H9 (cell line): ENCODE data around the gene RGS9. TPM values are rescaled to one million over a fixed set of nuclear protein-coding genes. Genes with fewer than 3 reads are reported as not detected.

ENCODE experiments used
- DNase-seq: peaks from one replicate; pipeline ENCODE4 v3.0.0-alpha.2; 2017
- H2AFZ ChIP-seq: one replicate; pipeline ENCODE4 v1.6.1; 2013; ENCODE audit warnings: mild to moderate bottlenecking, low read length, control low read depth, moderate library complexity
- H2AK5ac ChIP-seq: 2 replicates; pipeline ENCODE4 v1.6.1; 2013; ENCODE audit warnings: low read length, control low read depth, mixed read lengths; ENCODE audit not compliant: insufficient read length
- H2BK120ac ChIP-seq: one replicate; pipeline ENCODE4 v1.6.1; 2013; ENCODE audit warnings: low read depth, mild to moderate bottlenecking, low read length, control low read depth, inconsistent platforms; ENCODE audit not compliant: poor library complexity, severe bottlenecking
- H2BK12ac ChIP-seq: 2 replicates; pipeline ENCODE4 v1.6.1; 2013; ENCODE audit warnings: low read length, control low read depth, mixed read lengths, low read depth; ENCODE audit not compliant: insufficient read length
- H2BK15ac ChIP-seq: 2 replicates; pipeline ENCODE4 v1.6.1; 2013; ENCODE audit warnings: low read depth, low read length, control low read depth
- H2BK20ac ChIP-seq: one replicate; pipeline ENCODE4 v1.6.1; 2013; ENCODE audit warnings: low read depth, mild to moderate bottlenecking, low read length, control low read depth, inconsistent platforms; ENCODE audit not compliant: poor library complexity, severe bottlenecking
- H2BK5ac ChIP-seq: 2 replicates; pipeline ENCODE4 v1.6.1; 2013; ENCODE audit warnings: low read length, control low read depth, mixed read lengths; ENCODE audit not compliant: insufficient read length
- H3K14ac ChIP-seq: 2 replicates; pipeline ENCODE4 v1.6.1; 2013; ENCODE audit warnings: low read length, control low read depth; ENCODE audit not compliant: insufficient read depth
- H3K18ac ChIP-seq: 2 replicates; pipeline ENCODE4 v1.6.1; 2013; ENCODE audit warnings: low read depth, mild to moderate bottlenecking, mixed read lengths, low read length, control low read depth; ENCODE audit not compliant: insufficient read length
- H3K23ac ChIP-seq: 2 replicates; pipeline ENCODE4 v1.6.1; 2013; ENCODE audit warnings: low read length, control low read depth, mixed read lengths, low read depth; ENCODE audit not compliant: insufficient read length
- H3K23me2 ChIP-seq: 2 replicates; pipeline ENCODE4 v1.6.1; 2013; ENCODE audit warnings: low read depth, mild to moderate bottlenecking, mixed read lengths, low read length, control low read depth; ENCODE audit not compliant: insufficient read length, poor library complexity, severe bottlenecking
- H3K27ac ChIP-seq: 2 replicates; pipeline ENCODE4 v1.5.1; 2013; ENCODE audit warnings: low read length, control low read depth, mixed read lengths, low read depth; ENCODE audit not compliant: insufficient read length
- H3K27me3 ChIP-seq: 2 replicates; pipeline ENCODE4 v1.6.1; 2013; ENCODE audit warnings: low read length, control low read depth, inconsistent platforms; ENCODE audit not compliant: insufficient read depth
- H3K4ac ChIP-seq: 2 replicates; pipeline ENCODE4 v1.6.1; 2013; ENCODE audit warnings: low read depth, mild to moderate bottlenecking, control low read depth, inconsistent platforms, low read length, moderate library complexity
- H3K4me1 ChIP-seq: 2 replicates; pipeline ENCODE4 v1.6.1; 2013; ENCODE audit warnings: low read length, control low read depth, inconsistent platforms; ENCODE audit not compliant: insufficient read depth
- H3K4me2 ChIP-seq: 2 replicates; pipeline ENCODE4 v1.6.1; 2013; ENCODE audit warnings: low read length, control low read depth, mixed read lengths; ENCODE audit not compliant: insufficient read length, insufficient read depth
- H3K56ac ChIP-seq: 2 replicates; pipeline ENCODE4 v1.6.1; 2013; ENCODE audit warnings: low read depth, mild to moderate bottlenecking, mixed read lengths, low read length, control low read depth; ENCODE audit not compliant: insufficient read length
- H3K79me1 ChIP-seq: 2 replicates; pipeline ENCODE4 v1.6.1; 2013; ENCODE audit warnings: low read depth, mild to moderate bottlenecking, moderate library complexity, low read length, control low read depth, inconsistent platforms; ENCODE audit not compliant: insufficient read depth, poor library complexity, severe bottlenecking
- H3K79me2 ChIP-seq: 2 replicates; pipeline ENCODE4 v1.6.1; 2013; ENCODE audit warnings: low read length, control low read depth, inconsistent platforms; ENCODE audit not compliant: insufficient read depth
- H3K9ac ChIP-seq: 2 replicates; pipeline ENCODE4 v1.6.1; 2013; ENCODE audit warnings: low read length, control low read depth, mixed read lengths; ENCODE audit not compliant: insufficient read length; ENCODE audit errors: extremely low read depth
- H3K9me3 ChIP-seq: one replicate; pipeline ENCODE4 v1.6.1; 2013; ENCODE audit warnings: low read depth, low read length, inconsistent platforms; ENCODE audit not compliant: control insufficient read depth
- H3T11ph ChIP-seq: one replicate; pipeline ENCODE4 v1.6.1; 2013; ENCODE audit warnings: mild to moderate bottlenecking, low read length, control low read depth, inconsistent platforms
- H4K20me1 ChIP-seq: one replicate; pipeline ENCODE4 v1.6.1; 2013; ENCODE audit not compliant: control insufficient read depth, insufficient read length, insufficient read depth
- H4K5ac ChIP-seq: 2 replicates; pipeline ENCODE4 v1.6.1; 2013; ENCODE audit warnings: low read depth, mild to moderate bottlenecking, mixed read lengths, low read length, control low read depth; ENCODE audit not compliant: insufficient read length
- H4K8ac ChIP-seq: replicated peaks from 2 replicates; pipeline ENCODE4 v1.6.1; 2013; ENCODE audit warnings: low read length, control low read depth, mixed read lengths, low read depth; ENCODE audit not compliant: insufficient read length
- H4K91ac ChIP-seq: 2 replicates; pipeline ENCODE4 v1.6.1; 2013; ENCODE audit warnings: low read depth, mild to moderate bottlenecking, moderate library complexity, mixed read lengths, low read length, control low read depth; ENCODE audit not compliant: insufficient read length
- H3K27ac Mint-ChIP-seq, 3 experiments: 2 replicates in 2 of 3; 3 replicates in 1 of 3; pipeline ENCODE4 v1.8.0; 2020 to 2021; ENCODE audit warnings: mixed read lengths in 3 of 3, mild to moderate bottlenecking in 1 of 3, moderate library complexity in 1 of 3
- H3K27me3 Mint-ChIP-seq: 2 replicates; pipeline ENCODE4 v1.8.0; 2021; ENCODE audit warnings: low read depth, mild to moderate bottlenecking, moderate library complexity, mixed read lengths
- H3K36me3 Mint-ChIP-seq, 3 experiments: 2 replicates in 2 of 3; 3 replicates in 1 of 3; pipeline ENCODE4 v1.8.0; 2020 to 2021; ENCODE audit warnings: low read depth in 3 of 3, mixed read lengths in 3 of 3; ENCODE audit not compliant: insufficient read depth in 1 of 3
- H3K4me1 Mint-ChIP-seq, 2 experiments: 2 replicates each; pipeline ENCODE4 v1.8.0; 2020; ENCODE audit warnings: mixed read lengths in 2 of 2
- H3K4me3 Mint-ChIP-seq, 2 experiments: 2 replicates in 1 of 2; 3 replicates in 1 of 2; pipeline ENCODE4 v1.8.0; 2020 to 2021; ENCODE audit warnings: mild to moderate bottlenecking in 2 of 2, mixed read lengths in 2 of 2, moderate library complexity in 1 of 2
- H3K9me3 Mint-ChIP-seq, 2 experiments: 2 replicates in 1 of 2; 3 replicates in 1 of 2; pipeline ENCODE4 v1.8.0; 2020; ENCODE audit warnings: mild to moderate bottlenecking in 2 of 2, mixed read lengths in 2 of 2, moderate library complexity in 1 of 2
- CTCF ChIP-seq: fragments of 200-600 bp; sonication (generic); conservative IDR thresholded peaks from 3 replicates; pipeline ENCODE4 v1.8.0; 2021; ENCODE audit warnings: antibody characterized with exemption, mild to moderate bottlenecking
- WGBS: extraction: QIAGEN DNeasy Blood & Tissue Kit; methylation state at CpG from one replicate; pipeline ENCODE4 v1.1.7; 2013; ENCODE audit warnings: missing lambda C conversion rate, low lambda C conversion rate, mixed read lengths; ENCODE audit not compliant: insufficient read length; ENCODE audit errors: extremely low coverage; 5-methylcytosine and 5-hydroxymethylcytosine counted together
- total RNA-seq: library from RNA; stranded (reverse); gene quantifications from 2 replicates; pipeline ENCODE4 v1.2.1, GENCODE V29; 2021

The RGS9 gene
- total RNA-seq, 1 experiment from 2014 or later: 12.0 TPM

DNA sequence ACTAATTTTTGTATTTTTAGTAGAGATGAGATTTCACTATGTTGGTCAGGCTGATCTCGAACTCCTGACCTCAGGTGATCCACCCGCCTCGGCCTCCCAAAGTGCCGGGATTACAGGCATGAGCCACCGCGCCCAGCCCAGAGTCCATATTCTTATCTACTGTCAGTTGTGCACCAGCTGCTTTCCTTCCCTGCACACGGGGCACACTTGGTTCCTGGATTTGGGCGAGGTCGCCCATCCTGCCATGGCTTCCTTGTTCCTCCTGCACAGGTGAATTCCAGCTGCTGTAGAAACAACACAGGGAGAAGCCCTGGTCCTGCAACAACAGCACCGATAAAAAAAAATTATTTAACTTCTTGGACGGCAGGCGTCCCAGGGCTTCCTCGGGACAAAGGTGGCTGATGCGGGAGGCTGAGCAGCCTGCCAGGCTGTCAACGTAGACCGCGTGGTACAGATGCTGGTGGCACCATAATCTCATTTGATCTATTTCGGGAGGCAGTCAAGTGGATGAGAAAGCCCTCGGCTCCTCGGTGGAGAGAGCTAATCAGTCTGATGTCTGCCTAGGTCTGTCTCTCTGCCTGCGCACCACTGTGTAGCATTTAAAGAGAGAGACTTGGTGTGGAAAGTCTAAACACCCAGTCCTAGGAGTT is 19.1 kb downstream of the RGS9 start:
- Mint-ChIP-seq H3K4me1 (peaks cover 21 to 24% of the 10 kb centered on the region in 2 experiments), H3K4me3 (no peak overlapping the region), H3K27me3 (peaks cover 2% of the 10 kb centered on the region; the same call in 1 of the 2 replicates), H3K27ac (peak overlapping the region in 1 of 3 experiments; percentile 6; a peak in 2 of 7 replicates), H3K9me3 (no peaks in the 10 kb centered on the region), H3K36me3 (no peaks in the 10 kb centered on the region)
- H4K8ac ChIP-seq: no peak overlapping the region
- H3K4me2 ChIP-seq: no peak overlapping the region
- no peaks in the 10 kb centered on the region for H3K79me2 ChIP-seq
- H3T11ph ChIP-seq: no peak overlapping the region
- no CpG with 5 or more reads among the region's 21 CpGs for WGBS
- H2AFZ ChIP-seq: no peak overlapping the region
- H2AK5ac ChIP-seq: no peak overlapping the region
- H3K14ac ChIP-seq: no peak overlapping the region
- no peak overlapping the region for H4K91ac ChIP-seq
- H2BK20ac ChIP-seq: no peak overlapping the region
- H3K23me2 ChIP-seq: no peaks in the 10 kb centered on the region
- no peak overlapping the region for H3K9ac ChIP-seq
- no peaks in the 10 kb centered on the region for H3K79me1 ChIP-seq
- no peak overlapping the region for H3K4ac ChIP-seq
- H3K4me1 ChIP-seq: peaks cover 3% of the 10 kb centered on the region; the same call in 1 of the 2 replicates
- no peak overlapping the region for H2BK5ac ChIP-seq
- no peaks in the 10 kb centered on the region for H3K9me3 ChIP-seq
- TF ChIP-seq CTCF: no peak
- no peak overlapping the region for H2BK120ac ChIP-seq
- H2BK15ac ChIP-seq: no peak overlapping the region
- no peaks in the 10 kb centered on the region for H3K27me3 ChIP-seq
- no peak overlapping the region for H2BK12ac ChIP-seq
- H4K20me1 ChIP-seq: no peaks in the 10 kb centered on the region
- no peak overlapping the region for H3K18ac ChIP-seq
- no peak for DNase-seq
- H3K27ac ChIP-seq: no peak overlapping the region
- no peak overlapping the region for H3K23ac ChIP-seq
- H4K5ac ChIP-seq: no peak overlapping the region
- H3K56ac ChIP-seq: no peak overlapping the region
